HG03097 (cell line): ENCODE measurements around the gene TMEM38B.
"Not testable (repeated sequence)": the region's sequence is repeated elsewhere in the genome, so short reads cannot be mapped to it uniquely, and the experiment has no call there.

Source experiments
- ATAC-seq: cut with Tn5 transposase; IDR thresholded peaks from one replicate; pipeline ENCODE4 v1.9.1; 2021; ENCODE audit not compliant: unreplicated experiment, low FRiP score

Gene TMEM38B

GRCh38 chr9:105679257-105680022 lies 14.9 kb upstream of the TMEM38B start:
- ATAC-seq = no peak

- ATAC-seq = no peak
Measured at GRCh38 chr9:105681313-105681712, 13.0 kb upstream of the TMEM38B start.

- no peak for ATAC-seq
Measured at GRCh38 chr9:105681724-105682123, 12.6 kb upstream of the TMEM38B start.

GRCh38 chr9:105683688-105684275 lies 10.6 kb upstream of the TMEM38B start:
- ATAC-seq = no peak

- ATAC-seq = no peak
Measured at GRCh38 chr9:105686936-105687335, 7.4 kb upstream of the TMEM38B start.

- ATAC-seq = no peak
Measured at GRCh38 chr9:105690742-105691141, 3.6 kb upstream of the TMEM38B start.

- peak; percentile 10 for ATAC-seq
Measured at GRCh38 chr9:105693435-105694189, 729 bp upstream of the TMEM38B start.

- ATAC-seq = peak; percentile 58
Measured at GRCh38 chr9:105694848-105695581, 674 bp downstream of the TMEM38B start.

GRCh38 chr9:105696219-105696793 lies 2.0 kb downstream of the TMEM38B start:
- ATAC-seq = no peak

GRCh38 chr9:105697871-105698270 lies 3.5 kb downstream of the TMEM38B start:
- no peak for ATAC-seq

GRCh38 chr9:105698348-105698870 lies 4.1 kb downstream of the TMEM38B start:
- no peak for ATAC-seq

GRCh38 chr9:105700668-105701067 lies 6.3 kb downstream of the TMEM38B start:
- no peak for ATAC-seq

GRCh38 chr9:105701145-105701544 lies 6.8 kb downstream of the TMEM38B start:
- no peak for ATAC-seq

- ATAC-seq = no peak
Measured at GRCh38 chr9:105702207-105702606, 7.9 kb downstream of the TMEM38B start.

- not testable (repeated sequence) for ATAC-seq
Measured at GRCh38 chr9:105703638-105704037, 9.3 kb downstream of the TMEM38B start.

GRCh38 chr9:105706156-105706555 lies 11.8 kb downstream of the TMEM38B start:
- ATAC-seq = no peak

GRCh38 chr9:105708405-105708804 lies 14.1 kb downstream of the TMEM38B start:
- no peak for ATAC-seq

GRCh38 chr9:105710638-105711037 lies 16.3 kb downstream of the TMEM38B start:
- no peak for ATAC-seq

GRCh38 chr9:105711867-105712266 lies 17.5 kb downstream of the TMEM38B start:
- ATAC-seq = no peak

GRCh38 chr9:105712297-105712696 lies 18.0 kb downstream of the TMEM38B start:
- no peak for ATAC-seq
